Endothelial cell of coronary artery (primary cell): ENCODE measurements around the gene ZNF724. TPM values are rescaled to one million over a fixed set of nuclear protein-coding genes. Genes with fewer than 3 reads are reported as not detected.

Experiments
- total RNA-seq: library from RNA; depleted of rRNA; stranded (reverse); fragments of >200 nt; gene quantifications from 2 replicates; pipeline ENCODE4 v1.2.3, GENCODE V29; 2014

ZNF724 gene
- total RNA-seq, result 4.5 and 6.3 TPM in 2 replicates

GRCh38 chr19:23249911-23250649 is at the start of gene ZNF724:
Gene ZNF724 (minus strand): TSS chr19:23250394. CDS start chr19:23250242, 152 bp downstream.

Other genes with a start within 250 kb of the ZNF724 start
- not detected in 2 replicates for gene ZNF728, start 247.2 kb downstream of the ZNF724 start, total RNA-seq
- 0.27 and 0.85 TPM in 2 replicates for gene ZNF730, start 133.4 kb downstream of the ZNF724 start, total RNA-seq
- gene ZNF91, start 145.1 kb upstream of the ZNF724 start, total RNA-seq, result 7.5 and 11.7 TPM in 2 replicates